Adipocyte (in vitro differentiated cells): ENCODE data around the gene MRPL46.
"Not testable (repeated sequence)": the region's sequence is repeated elsewhere in the genome, so short reads cannot be mapped to it uniquely, and the experiment has no call there.

ENCODE experiments used
- DNase-seq: peaks from one replicate; pipeline ENCODE4 v3.0.0-alpha.2; 2015; ENCODE audit warnings: low read depth
- H3K27me3 ChIP-seq: replicated peaks from 2 replicates; pipeline ENCODE4 v1.7.0; 2013; ENCODE audit warnings: mild to moderate bottlenecking, low read length, moderate library complexity; ENCODE audit not compliant: control insufficient read depth, insufficient read depth
- H3K36me3 ChIP-seq: 2 replicates; pipeline ENCODE4 v1.7.0; 2013; ENCODE audit warnings: low read length, mild to moderate bottlenecking, moderate library complexity; ENCODE audit not compliant: control insufficient read depth, insufficient read depth, severe bottlenecking
- H3K4me1 ChIP-seq: 2 replicates; pipeline ENCODE4 v1.7.0; 2013; ENCODE audit warnings: mild to moderate bottlenecking, low read length, moderate library complexity; ENCODE audit not compliant: control insufficient read depth, insufficient read depth
- H3K4me3 ChIP-seq: 2 replicates; pipeline ENCODE4 v1.7.0; 2013; ENCODE audit warnings: mild to moderate bottlenecking, low read length, moderate library complexity
- H3K9ac ChIP-seq: 2 replicates; pipeline ENCODE4 v1.7.0; 2013; ENCODE audit warnings: mild to moderate bottlenecking, low read length, moderate library complexity
- H3K9me3 ChIP-seq: 2 replicates; pipeline ENCODE4 v1.7.0; 2013; ENCODE audit warnings: mild to moderate bottlenecking, low read length, moderate library complexity; ENCODE audit not compliant: control insufficient read depth

Gene MRPL46

DNA sequence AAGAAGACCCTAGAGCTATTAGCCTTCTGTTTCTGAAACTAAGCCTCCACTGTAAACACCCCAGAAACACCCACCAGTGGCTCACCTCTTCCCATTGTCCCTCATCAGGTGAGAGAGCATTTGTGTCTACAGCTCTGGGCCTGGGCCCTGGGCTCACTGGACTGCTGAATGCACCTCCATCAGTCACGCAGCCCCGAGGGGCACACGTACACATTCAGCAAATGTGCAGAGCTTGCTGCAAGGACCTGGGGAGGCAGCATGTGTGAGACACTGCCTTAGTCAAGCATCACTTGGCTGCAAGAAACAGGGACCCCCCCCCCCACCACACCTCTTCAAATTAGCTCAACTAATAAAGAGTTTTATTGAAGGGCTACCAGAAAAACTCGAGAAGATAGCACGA lies 29.0 kb downstream of the MRPL46 start:
- H3K4me1 ChIP-seq, result no peaks in the 10 kb centered on the region
- H3K9me3 ChIP-seq, result peaks cover under 1% of the 10 kb centered on the region
- no peak overlapping the region for H3K9ac ChIP-seq
- H3K36me3 ChIP-seq, result no peaks in the 10 kb centered on the region
- no peak for DNase-seq
- no peak overlapping the region for H3K4me3 ChIP-seq
- peaks cover 4% of the 10 kb centered on the region for H3K27me3 ChIP-seq

GRCh38 chr15:88434106-88434505 lies 33.1 kb downstream of the MRPL46 start:
- H3K4me1 ChIP-seq, H3K9ac ChIP-seq, DNase-seq, H3K27me3 ChIP-seq, H3K9me3 ChIP-seq, H3K36me3 ChIP-seq, H3K4me3 ChIP-seq: not testable (repeated sequence)

GRCh38 chr15:88433046-88433685 lies 34.0 kb downstream of the MRPL46 start:
- no peak for DNase-seq
- H3K9me3 ChIP-seq, result no peaks in the 10 kb centered on the region

DNA sequence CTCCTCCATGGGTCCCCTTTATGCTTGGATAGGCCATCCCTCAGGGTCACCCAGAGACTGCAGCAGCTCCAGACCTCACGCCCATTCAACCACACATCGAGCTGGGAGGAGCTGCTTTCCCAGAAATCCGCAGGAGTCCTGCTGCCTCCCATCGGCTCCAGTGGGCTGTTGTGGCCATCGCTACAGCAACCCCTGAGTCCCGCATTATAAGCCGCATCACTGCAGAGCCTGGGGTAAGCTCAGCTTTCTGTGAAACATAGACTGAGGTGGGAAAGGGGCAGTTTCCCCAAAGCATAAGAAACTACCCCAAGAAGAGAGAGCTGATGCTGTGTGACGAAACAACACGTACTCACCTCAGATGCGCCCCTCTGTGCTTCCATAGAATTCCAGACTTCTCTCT lies 35.7 kb downstream of the MRPL46 start:
- no peak overlapping the region for H3K9ac ChIP-seq
- H3K27me3 ChIP-seq, result peaks cover 20% of the 10 kb centered on the region
- H3K9me3 ChIP-seq, result no peaks in the 10 kb centered on the region
- no peak for DNase-seq
- no peak overlapping the region for H3K4me3 ChIP-seq
- no peaks in the 10 kb centered on the region for H3K4me1 ChIP-seq
- H3K36me3 ChIP-seq, result no peaks in the 10 kb centered on the region

More at GRCh38 chr15:88433046-88433685, 34.0 kb downstream of the MRPL46 start:
- Histone ChIP-seq H3K9ac (no peak overlapping the region), H3K4me1 (no peaks in the 10 kb centered on the region), H3K27me3 (peaks cover 12% of the 10 kb centered on the region), H3K36me3 (no peaks in the 10 kb centered on the region), H3K4me3 (no peak overlapping the region)

- Histone ChIP-seq H3K36me3 (no peaks in the 10 kb centered on the region), H3K9me3 (peaks cover 4% of the 10 kb centered on the region), H3K9ac (no peak overlapping the region), H3K4me3 (no peak overlapping the region), H3K4me1 (no peaks in the 10 kb centered on the region), H3K27me3 (peaks cover 20% of the 10 kb centered on the region)
- no peak for DNase-seq
Measured at GRCh38 chr15:88430051-88430450, 37.1 kb downstream of the MRPL46 start.

- Histone ChIP-seq H3K27me3 (peaks cover 20% of the 10 kb centered on the region), H3K4me3 (no peak overlapping the region), H3K4me1 (no peaks in the 10 kb centered on the region), H3K36me3 (no peaks in the 10 kb centered on the region), H3K9ac (no peak overlapping the region), H3K9me3 (peaks cover 4% of the 10 kb centered on the region)
- no peak for DNase-seq
Measured at GRCh38 chr15:88428805-88429605, 38.2 kb downstream of the MRPL46 start.

DNA sequence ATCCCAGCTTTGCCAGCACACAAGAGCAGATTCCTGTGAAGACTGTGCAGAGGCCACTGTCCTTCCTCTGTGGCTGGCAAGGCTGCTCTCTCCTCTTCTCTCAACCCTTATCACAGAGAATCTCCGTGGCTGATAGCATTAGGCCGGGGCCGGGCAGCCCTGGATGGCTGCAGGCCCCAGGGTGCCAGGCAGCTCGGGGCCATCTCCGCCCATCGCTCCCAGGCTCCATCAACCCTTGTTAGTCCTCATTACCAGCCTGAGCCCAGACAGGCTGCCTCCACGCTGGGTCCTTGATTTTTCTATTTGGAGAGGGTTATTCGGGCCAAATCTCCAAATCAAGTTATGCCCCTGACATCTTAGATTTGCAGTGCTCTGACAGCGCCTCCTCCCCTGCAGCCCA lies 39.1 kb downstream of the MRPL46 start:
- Histone ChIP-seq H3K4me3 (no peak overlapping the region), H3K4me1 (no peaks in the 10 kb centered on the region), H3K36me3 (no peaks in the 10 kb centered on the region), H3K27me3 (peaks cover 17% of the 10 kb centered on the region), H3K9ac (no peak overlapping the region), H3K9me3 (peaks cover 4% of the 10 kb centered on the region)
- DNase-seq, result no peak

DNA sequence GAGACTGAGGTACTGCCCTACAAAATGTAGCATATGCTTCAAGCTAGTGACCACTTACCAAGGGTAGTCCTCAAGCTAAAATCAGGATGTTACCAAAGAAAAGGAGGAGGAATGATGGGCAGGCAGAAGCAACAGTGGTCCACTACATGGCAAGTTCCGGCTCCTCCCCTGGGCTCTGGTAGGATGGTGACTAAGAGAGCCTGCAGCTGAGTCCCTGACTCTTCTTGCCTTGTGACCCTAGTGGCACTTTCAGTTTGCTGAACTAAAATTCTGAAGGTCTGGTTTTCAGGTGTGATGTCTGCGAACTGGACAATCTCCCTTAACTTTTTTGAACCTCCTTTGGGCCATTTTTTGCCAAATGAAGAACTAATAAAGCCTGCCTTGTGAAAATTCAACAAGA lies 40.9 kb downstream of the MRPL46 start:
- H3K4me1 ChIP-seq, result no peaks in the 10 kb centered on the region
- H3K36me3 ChIP-seq, result no peaks in the 10 kb centered on the region
- H3K9me3 ChIP-seq, result peaks cover 4% of the 10 kb centered on the region
- DNase-seq, result no peak
- H3K4me3 ChIP-seq, result no peak overlapping the region
- H3K9ac ChIP-seq, result no peak overlapping the region
- peaks cover 17% of the 10 kb centered on the region for H3K27me3 ChIP-seq

- peaks cover 10% of the 10 kb centered on the region for H3K27me3 ChIP-seq
- H3K4me3 ChIP-seq, result no peak overlapping the region
- no peak overlapping the region for H3K9ac ChIP-seq
- H3K36me3 ChIP-seq, result no peaks in the 10 kb centered on the region
- peaks cover 4% of the 10 kb centered on the region for H3K9me3 ChIP-seq
- peaks cover 7% of the 10 kb centered on the region for H3K4me1 ChIP-seq
- DNase-seq, result no peak
Measured at GRCh38 chr15:88423331-88423730, 43.9 kb downstream of the MRPL46 start.

GRCh38 chr15:88419830-88420229 lies 47.4 kb downstream of the MRPL46 start:
- H3K36me3 ChIP-seq, result no peaks in the 10 kb centered on the region
- no peaks in the 10 kb centered on the region for H3K9me3 ChIP-seq
- no peak overlapping the region for H3K4me3 ChIP-seq
- H3K27me3 ChIP-seq, result no peaks in the 10 kb centered on the region
- no peak for DNase-seq
- no peak overlapping the region for H3K9ac ChIP-seq
- H3K4me1 ChIP-seq, result peaks cover 7% of the 10 kb centered on the region
